Fibroblast of skin of left quadriceps (primary cell): ENCODE data around the gene NECTIN4.
A peak's percentile ranks its signal among the peaks of the same experiment; 100 is the strongest.
"Not testable (repeated sequence)": the region's sequence is repeated elsewhere in the genome, so short reads cannot be mapped to it uniquely, and the experiment has no call there.

Experiments used
- DNase-seq, 2 experiments: peaks; one replicate each; pipeline ENCODE4 v3.0.0-alpha.2; 2013; ENCODE audit warnings: low read depth in 2 of 2

Gene NECTIN4

DNA sequence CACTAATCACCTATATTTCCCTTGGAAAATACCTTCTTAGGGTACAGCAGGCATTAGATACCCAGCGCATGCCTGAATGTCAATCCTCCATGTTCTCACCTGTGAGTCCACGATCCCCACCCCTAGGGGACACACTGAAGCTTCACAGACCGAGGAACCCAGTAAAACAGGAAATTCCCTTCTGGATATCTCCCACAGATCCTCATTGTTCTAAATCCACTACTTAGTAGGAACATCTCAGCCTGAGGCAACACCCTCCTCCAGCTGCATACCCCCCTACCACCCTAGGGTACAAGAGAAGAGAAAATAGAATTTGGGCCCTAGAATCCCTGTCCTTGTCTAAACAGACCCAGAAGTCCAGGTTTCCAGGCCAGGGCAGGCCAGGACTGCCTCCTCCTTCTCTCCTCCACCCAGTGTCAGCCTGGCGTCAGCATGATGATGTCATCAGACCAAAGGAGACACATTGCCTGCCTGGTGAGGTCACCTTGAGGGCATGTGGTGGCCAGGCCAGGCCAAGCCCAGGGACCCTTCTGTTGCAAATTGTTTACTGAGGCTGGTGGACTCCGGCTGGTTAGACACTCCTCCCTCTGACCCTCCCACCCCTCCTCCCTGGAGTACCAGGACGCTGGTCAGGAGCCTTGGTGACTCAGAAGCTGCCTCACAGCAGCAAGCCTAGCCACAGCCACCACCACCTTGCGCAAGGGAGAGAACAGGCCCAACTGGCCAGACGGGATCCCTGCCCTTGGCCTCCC, 6.2 kb downstream of the NECTIN4 start:
- peak in 1 of 2 experiments; percentile 24 for DNase-seq

DNA sequence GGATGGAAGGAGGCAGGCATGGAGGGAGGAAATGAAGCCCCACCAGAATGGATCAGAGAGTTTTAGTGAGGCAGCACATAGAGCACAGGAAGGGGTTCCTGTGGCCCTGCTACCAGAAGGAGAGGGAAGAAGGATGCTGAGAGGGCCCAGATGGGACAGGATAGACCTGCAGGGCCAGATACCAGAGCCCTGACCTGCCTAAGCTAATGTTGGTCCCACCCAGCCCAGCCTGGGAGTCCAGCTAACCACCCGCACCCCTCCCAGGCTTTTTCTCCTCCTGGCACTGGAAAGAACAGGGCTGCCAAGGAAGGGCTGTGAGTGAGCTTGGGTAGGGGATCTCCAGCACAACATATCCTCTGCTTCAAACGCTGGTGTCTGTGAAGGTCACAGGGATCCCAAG, 6.9 kb downstream of the NECTIN4 start:
- DNase-seq, result no peak

DNA sequence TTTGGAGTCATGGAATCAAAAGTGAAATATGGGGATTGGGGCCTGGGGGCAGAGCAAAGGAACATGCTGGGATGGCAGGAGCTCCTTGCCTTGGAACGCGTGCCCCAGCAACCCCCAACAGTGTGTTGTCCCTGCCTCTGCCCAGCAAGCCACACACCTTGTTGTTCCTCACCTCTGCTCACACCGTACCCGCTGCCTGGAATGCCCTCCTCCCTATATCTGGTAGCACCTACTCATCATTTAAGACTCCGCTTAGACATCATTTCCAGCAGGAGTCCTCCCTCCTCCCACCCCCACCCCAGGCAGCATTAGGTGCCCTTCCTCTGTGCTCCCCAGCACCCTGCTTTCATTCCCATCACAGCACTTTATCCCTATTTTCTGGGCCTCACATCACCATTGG, 7.8 kb downstream of the NECTIN4 start:
- DNase-seq, result no peak

DNA sequence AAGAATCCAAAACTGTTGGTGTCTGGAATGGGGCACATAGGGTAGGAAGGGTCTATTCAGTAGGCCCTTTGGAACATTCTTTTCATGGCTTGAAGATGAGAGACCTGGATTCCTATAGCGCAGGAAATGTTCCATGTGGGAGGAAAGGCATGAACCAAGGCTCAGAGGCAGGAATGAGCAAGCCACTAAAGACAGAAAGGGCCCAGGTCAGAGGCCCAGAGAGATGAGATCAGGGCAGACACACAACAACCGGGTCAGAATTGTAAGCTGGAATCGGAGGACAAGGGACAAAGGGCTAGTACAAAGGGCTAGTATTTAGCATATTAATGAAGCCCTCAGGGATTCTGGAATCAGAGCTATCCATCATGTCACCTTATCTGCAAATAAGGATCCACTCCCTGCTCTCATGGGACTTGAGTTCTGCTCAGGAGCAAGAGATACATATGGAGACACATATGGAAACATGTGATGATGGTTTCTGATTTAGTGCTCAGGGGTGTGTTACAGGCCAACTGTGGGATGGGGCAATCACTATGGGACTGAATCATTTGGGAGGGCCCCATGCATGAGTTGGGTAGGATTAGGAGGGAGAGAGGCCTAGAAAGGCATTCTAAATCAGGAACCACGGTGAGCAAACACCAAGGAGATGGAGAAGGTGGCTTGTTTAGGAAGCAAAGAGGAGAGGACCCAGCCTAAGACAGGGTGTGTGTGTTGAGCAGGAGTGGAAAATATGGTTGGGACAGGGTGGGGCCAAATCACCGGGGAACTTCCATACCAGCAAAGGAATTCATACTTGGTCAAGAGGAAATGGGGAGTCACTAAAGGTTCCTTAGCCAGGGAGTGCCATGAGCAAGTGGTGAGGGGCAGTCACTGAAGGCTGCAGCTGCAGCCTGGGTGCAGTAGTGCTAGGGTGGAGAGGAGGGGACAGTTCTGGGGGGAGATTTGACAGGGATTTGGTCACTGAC, 8.6 kb downstream of the NECTIN4 start:
- no peak for DNase-seq

DNA sequence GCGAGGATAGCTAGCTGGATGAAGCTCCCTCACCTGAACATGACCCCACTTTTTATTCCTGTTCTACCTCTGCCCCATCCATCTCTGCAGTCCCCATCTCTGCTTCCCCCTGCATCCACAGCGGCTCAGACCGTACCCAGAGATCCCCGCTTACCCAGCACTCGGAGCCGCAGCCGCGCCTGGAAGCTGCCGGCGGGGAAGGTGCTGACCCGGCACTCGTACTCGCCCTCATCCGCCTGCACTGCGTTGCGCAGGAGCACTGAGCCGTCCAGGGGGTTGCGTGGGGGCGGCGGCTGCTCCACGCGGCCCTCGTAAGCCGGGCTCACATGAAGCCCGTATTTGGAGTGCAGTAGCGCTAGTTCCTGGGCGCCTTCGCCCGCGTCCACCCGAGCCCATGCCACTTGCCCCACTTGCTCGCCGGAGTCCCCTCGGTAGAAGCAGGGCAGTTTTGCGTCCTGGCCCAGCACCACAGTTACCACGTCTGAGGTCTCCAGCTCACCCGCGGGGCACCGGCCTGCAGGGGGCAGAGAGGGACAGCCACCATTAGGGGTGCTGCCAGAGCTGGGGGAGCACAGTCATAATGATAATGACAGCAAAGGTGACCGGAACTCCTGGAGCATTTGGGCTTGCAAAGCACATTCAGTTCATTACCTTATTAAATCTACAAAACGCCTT, 9.8 kb downstream of the NECTIN4 start:
- no peak for DNase-seq

DNA sequence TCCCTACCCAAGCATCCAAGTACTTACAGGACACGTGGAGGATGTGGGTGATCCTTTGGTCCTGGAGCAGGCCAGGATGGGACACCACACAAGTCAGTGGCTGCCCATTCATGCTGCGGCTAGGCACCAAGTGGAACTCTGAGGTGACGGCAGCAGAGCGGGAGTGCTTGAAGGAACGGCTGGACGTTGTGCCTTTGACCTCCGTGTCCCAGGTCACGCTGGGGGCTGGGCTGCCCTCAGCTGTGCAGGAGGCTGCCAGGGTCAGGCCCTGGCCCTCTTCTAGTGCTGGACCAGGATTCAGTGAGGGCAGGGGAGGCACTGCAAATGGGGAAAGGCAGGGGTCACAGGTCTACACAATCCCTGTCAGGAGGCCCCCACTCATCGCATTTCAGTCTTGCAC, 11.9 kb downstream of the NECTIN4 start:
- no peak for DNase-seq

DNA sequence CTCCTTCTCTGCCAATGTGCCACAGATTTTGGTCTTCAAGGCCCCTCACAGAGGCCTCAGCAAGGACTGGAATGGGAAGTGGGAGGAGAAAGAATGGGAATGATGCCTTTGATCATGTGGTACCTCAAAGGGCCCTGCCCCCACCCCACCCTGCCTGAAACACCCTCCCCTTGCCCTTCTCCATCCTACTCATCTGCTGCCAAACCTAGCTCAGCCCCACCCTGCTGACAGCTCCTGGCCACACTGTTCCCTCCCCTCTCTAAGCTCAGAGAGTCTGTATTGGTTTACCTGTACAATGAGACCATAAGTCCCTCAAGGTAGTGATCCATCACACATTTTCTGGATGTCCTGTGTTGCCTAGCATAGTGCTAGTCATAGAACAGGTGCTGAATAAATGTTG, 12.9 kb downstream of the NECTIN4 start:
- DNase-seq, result no peak

DNA sequence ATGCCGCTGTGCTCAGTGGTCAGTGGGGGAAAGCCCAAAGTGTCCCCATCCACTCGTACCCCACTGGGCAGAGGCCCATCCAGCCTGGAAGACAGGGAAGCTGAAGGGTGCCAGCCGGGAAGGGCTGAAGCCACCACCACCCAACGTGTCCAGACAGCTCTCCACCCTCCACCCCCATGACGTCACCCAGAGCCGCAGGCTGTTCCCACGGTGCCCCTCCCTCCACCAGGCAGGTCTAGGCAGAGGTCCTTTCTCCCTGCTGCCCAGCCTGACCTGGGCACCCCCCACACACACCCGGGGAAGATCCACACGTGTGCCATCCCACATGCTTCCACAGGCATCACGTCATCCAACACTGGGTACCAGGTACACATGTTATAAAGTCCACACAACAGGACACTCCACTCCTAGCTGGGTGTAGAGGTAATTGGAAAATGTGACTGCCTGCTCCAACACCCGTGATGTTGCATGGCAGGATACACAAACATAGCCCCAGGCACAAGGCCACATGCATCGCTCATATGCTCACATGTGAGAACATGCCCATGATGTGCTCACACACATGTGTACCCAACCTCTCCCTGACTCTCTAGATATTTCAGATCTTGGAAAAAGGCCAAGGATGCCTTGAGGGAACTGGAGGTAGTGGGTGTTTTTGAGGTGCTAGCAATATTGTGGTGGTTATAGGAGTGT, 14.5 kb downstream of the NECTIN4 start:
- no peak for DNase-seq

DNA sequence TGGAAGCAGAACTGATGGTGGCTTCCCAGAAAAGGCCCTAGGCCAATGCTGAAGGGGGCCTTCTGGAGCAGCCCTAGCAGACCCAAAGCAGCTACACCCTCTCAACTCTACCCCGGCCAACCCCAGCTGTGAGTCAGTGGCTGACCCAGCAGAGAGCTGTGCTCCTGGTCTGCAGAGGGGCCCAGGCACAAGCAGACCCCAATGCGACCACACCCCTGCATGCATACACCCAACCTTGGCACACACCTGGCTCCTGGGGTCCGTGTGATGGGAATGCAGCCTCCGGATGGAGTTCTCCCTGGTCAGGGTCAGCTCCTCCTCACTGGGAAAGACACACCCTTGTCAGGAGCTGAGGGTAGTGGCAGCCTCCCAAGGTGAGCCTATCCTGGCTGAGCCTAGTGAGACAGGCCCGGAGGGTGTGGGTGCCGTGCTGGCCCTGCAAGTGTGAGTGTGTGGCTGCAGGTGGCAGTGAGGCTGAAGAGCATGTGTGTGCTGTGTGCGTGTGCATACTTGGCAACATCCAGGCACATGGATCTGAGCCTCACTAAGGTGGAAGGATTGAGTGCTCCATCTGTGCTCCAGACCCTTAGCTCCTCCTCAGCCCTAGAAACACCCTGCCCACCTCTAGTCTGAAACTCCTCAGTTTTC, 15.8 kb downstream of the NECTIN4 start:
- no peak for DNase-seq

DNA sequence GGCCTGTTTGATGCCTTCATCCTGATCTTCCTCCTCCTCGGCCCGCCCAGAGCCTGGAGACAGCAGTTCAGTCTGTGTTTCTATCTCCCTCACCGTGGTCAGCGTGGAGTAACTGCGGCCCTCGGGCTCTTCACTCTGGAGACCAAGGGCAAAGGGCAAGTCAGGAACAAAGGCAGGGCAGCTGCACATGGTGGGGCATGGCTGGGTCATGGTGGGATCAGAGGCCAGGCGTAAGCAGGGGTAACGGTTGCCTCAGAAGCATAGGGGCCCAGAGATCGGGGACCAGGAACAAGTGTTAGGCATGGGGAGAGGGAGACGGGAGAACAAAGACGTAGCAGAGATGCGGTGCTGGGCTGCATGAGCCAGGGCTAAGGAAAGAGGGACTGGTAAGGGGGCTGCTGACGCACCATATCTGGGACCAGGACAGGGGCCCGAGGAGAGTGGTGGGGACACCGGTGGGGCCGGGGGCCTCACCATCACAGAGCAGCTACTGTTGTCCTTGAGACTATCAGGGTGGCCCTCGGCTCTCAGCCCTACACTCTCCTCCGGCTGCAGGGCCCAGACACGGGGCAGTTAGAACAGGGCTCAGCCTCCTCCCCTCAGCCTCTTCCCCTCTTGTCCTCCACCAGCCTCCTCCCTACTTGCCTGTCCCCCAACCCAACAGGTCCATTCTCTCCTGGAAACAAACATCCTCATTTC, 16.5 kb downstream of the NECTIN4 start:
- no peak for DNase-seq

DNA sequence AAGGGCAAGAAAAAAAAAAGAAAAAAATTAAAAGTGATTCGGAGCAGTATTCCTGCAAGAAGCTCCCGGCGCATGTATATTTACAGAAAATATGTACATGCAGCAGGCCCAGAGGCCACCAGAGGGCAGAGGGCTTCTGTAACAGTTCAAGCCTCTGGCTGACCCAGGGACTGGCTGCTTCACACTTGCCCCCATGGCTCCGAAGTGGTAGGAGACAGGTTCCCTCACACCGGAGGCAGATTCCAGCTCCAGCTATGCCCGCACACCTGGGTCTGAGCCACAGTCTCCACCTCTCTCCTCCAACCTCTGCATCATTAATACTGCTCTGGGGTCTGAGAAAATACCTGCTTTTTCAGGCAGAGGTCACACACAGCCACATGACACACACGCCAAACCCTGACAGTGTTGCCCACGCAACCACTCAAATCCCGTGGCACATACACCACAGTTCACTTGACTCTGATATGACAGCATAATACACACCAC, 17.4 kb downstream of the NECTIN4 start:
- no peak for DNase-seq

DNA sequence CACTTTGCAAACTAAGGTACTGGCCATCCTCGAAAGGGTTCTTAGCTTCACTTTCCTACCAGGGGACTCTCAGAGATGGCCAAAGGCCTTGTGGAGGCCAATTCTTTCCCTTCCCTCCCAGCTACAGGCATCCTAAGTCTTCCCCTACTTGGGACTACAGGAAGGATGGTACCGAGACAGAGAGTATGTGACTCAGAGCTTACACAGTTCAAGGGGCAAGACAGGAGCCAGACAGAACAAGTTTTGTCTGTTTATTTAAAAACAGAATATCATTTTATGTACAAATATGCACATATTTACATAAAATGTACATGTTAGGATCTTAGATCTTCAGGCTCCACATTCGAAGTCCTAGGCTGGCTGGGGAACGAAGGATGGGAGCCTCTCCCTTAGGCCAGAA, 18.6 kb downstream of the NECTIN4 start:
- DNase-seq, result no peak

DNA sequence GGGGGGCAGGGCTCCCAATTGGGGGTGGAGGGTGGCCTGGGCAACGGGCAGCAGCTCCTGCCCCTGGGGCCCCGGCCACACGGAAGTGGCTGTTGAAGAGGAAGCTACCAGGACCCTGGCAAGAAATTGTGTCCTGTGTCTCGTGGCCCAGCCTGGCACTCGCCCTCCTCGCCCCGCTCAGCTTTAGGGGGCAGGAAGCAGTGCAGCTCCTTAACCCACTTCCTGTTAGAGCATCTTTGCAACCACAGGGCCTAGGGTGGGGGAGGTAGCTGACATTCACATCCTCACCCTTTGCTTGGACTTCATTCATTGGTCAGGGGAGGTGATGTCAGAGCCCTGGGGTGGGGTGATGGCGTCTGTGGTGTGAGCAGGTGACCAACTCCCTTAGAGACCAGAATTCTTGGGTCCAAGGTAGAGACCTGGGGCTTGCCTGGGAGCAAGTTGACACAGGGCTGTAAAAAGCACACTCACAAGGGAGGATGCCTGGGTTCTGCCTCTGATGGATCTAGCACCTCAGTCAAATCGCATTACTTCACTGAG, 19.6 kb downstream of the NECTIN4 start, which contains the start of gene ARHGAP30:
Gene ARHGAP30, minus strand, starts transcription at position 161 of the 540 bp plus-strand sequence. CDS start 267 bp downstream, outside the sequence.
- DNase-seq, result no peak

DNA sequence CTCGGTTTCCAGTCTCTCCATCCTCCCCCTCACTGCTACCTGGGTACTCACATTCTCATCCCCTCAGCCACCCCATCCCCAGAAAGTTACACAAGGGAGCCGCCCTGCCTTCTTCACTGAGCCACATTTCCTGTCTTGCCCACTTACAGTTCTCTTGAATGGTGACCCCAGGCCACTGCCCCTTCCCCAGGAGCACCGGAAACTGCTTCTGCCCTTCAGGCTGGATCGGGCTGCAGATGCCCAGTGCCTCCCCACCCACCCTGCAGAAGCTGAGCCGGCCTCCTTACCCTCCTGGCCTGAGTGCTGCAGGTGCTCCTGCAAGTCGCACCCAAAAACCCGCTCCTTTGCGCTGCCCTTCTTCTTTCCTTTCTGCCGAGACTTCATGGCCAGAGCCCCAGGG, 20.1 kb downstream of the NECTIN4 start:
- DNase-seq, result no peak

DNA sequence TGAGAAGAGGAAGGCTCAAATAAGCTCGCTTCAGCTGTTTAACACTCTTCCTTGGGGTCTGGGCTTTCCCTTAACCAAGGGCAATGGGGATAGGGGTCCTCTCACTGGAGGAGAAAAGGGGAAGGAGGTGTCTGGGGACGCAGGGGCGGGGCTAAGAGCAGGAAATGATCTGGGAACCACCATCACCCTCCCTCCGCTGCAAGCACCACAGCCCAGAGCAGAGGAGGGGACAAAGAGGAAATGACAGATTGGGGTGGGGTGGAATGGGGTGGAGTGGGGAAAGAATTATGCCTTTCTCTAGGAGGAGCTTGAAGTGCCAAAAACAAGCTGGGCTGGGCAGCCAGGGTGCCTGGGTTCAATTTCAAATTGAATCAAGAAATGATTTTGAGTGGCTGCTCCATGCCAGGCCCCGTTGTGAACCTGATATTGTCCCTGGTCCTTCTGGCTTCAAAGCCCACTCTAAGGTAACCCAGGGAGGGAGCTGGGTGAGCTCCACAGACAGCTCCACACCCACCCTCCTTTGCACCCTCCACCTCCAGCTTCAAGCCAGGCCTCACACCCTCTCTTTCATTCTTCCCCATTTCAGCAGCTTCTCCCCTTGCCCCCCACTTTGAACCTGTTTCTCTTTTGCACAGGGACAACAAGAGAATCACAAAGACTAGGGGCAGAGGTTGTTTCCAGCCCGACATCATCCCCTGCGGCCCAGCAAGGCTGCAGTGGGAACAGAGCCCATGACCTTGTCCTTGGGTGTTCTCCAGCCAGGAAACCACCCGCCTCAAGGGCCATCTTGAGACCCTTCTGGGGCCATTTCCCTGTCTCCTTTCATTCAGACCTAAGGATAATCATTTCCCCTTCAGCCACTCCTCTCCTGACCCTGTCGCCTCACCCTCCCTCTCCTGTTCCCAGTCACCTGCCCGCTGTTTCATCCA, 20.8 kb downstream of the NECTIN4 start:
- no peak for DNase-seq

DNA sequence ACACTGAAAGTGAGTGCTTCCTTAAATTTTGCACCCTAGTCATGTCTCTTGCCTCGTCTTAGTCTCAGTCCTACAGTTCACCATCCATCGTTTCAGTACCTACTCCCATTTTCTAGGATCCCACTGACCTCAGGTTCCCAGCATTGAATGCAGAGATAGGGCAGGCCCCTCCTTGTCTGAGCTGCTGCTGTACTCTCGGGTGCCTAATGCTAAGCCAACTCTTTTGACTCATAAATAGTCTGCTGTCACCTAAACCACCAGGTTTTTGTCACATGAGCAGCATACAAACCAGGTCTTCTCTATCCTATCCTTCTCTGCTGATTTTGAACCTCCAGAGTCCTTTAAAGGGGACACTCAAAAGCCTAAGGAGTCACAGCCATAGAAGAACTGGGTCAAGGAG, 22.7 kb downstream of the NECTIN4 start:
- no peak for DNase-seq

DNA sequence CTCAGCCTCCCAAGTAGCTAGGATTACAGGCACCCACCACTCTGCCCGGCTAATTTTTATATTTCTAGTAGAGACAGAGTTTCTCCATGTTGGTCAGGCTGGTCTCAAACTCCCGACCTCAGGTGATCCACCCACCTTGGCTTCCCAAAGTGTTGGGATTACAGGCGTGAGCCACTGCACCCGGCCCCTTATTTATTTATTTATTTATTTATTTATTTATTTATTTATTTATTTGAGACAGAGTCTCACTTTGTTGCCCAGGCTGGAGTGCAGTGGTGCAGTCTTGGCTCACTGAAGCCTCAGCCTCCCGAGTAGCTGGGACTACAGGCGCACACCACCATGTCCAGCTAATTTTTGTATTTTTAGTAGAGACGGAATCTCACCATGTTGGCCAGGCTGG, 23.7 kb downstream of the NECTIN4 start:
- not testable (repeated sequence) for DNase-seq

DNA sequence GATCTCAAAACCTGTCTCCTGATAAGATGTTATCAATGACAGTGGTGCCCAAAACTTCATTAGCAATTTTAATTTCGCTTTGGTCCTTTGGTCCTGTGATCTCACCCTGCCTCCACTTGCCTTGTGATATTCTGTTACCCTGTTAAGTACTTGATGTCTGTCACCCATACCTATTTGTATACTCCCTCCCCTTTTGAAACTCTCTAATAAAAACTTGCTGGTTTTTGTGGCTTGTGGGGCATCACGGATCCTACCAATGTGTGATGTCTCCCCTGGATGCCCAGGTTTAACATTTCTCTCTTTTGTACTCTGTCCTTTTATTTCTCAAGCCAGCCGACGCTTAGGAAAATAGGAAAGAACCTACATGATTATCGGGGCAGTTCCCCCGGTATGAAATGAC, 25.4 kb downstream of the NECTIN4 start:
- DNase-seq, result not testable (repeated sequence)

DNA sequence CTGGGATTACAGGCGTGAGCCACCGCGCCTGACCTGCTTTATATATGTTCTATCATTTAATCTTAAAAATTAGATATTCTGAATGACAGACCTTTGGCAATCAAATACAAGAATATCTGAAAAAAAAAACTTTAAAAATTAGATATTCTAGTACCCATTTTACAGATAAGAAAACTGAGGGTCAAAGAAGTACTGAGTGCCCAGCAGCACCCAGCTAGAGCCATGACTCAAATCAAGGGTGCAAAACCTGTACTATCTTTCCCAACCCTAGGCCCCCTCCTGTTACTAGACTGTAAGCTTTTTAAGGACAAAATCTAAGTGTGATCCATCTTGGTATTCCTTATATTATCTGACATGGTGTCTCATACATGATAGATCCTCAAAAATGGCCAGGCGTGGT, 27.9 kb downstream of the NECTIN4 start:
- DNase-seq, result no peak
